Peyer's patch (tissue), 4 donors: ENCODE results near the gene FAM20C.

Experiments used
- CTCF ChIP-seq, 6 experiments: fragments of 450-650 bp in 4 of 6; fragments of 200-600 bp in 2 of 6; sonication (generic) in 1 of 6; IDR thresholded peaks; one replicate each; pipeline ENCODE4 v1.5.1; 2017 to 2019; ENCODE audit warnings: antibody characterized with exemption in 6 of 6, mild to moderate bottlenecking in 3 of 6, moderate library complexity in 1 of 6
- POLR2A ChIP-seq, 2 donors: fragments of 450-650 bp; IDR thresholded peaks; one replicate each; pipeline ENCODE4 v1.5.1; 2017; ENCODE audit warnings: antibody characterized with exemption in 2 of 2, mild to moderate bottlenecking in 2 of 2, moderate library complexity in 2 of 2

GRCh38 chr7:277228-277627 is 84.9 kb downstream of the FAM20C start:
- TF ChIP-seq POLR2A (IDR thresholded peaks at IDR 0.05): no peak
- no peak for TF ChIP-seq CTCF (IDR thresholded peaks at IDR 0.05)
